RPMI7951 (cell line): Measurements from ENCODE around the gene DAPK3. TPM values are rescaled to one million over a fixed set of nuclear protein-coding genes. Genes with fewer than 3 reads are reported as not detected.
"Not testable (repeated sequence)": the region's sequence is repeated elsewhere in the genome, so short reads cannot be mapped to it uniquely, and the experiment has no call there.

Experiments
- DNase-seq: peaks from one replicate; pipeline ENCODE4 v3.0.0-alpha.2; 2012; ENCODE audit warnings: low read depth
- total RNA-seq: library from RNA; depleted of rRNA; stranded (reverse); fragments of >200 nt; shearing (Covaris generic); gene quantifications from 2 replicates; pipeline ENCODE4 v1.2.3, GENCODE V29; 2014; rRNA removed

Gene DAPK3
- 54.1 and 74.7 TPM in 2 replicates for total RNA-seq

DNA sequence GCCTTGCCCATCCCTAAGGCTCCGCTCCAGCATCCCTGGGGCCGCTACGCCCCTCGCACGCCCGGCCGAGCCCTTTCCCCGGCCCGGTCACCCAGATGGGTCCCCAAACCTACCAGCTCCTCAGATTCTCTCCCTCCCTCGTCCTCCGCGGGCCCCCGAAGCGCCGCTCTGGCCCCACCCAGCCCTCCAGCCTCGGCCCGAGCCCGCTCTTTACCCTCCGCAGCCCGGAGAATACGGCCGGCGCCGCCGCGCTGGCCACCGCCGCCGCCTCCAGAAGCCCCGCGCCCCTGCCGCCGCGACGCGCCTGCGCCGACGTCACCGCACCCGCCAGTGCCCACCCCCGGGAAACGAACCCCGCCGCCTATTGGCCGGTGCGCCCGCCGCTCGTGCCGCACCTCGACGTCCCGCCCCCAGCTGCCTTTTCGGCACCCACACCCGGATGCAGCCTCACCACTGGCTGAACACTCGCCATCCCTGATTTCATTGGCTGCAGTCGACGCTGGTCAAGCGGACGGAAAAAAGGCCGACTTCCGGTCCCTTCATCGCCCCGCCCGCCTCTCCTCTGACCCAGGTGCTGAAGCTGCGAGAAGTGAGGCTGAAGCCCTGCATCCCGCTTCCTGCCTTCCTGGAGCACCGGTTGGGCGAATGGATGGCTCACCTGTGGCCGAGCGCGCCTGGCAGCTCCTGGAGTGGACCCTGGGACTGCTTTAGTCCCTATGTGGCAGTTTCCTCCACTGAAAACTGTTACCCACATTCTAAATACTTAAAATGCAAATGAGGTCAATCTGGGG, at the start of gene DAPK3:
Gene DAPK3 (minus strand): TSS at position 292 of the 791 bp plus-strand sequence. CDS start 1,364 bp downstream, outside the sequence.
- peak; percentile 97 for DNase-seq

DNA sequence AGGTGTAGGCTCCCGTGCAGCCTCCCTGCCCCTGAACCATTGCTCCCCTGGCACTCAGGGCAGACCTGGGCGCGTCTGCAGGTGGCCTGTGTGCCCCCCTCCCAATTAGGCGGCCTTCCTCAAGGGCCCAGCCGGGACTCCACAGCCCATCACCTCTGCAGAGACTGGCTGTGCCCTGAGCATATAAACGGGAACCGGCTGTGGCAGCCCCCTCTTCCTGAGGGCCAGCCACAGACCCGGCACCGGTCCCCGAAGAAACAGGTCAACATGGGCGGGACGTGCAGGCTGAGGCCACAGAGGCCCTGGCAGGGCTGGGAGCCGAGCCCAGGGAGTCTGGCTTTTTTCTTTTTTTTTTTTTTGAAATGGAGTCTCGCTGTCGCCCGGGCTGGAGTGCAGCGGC, 48.7 kb upstream of the DAPK3 start:
- no peak for DNase-seq

DNA sequence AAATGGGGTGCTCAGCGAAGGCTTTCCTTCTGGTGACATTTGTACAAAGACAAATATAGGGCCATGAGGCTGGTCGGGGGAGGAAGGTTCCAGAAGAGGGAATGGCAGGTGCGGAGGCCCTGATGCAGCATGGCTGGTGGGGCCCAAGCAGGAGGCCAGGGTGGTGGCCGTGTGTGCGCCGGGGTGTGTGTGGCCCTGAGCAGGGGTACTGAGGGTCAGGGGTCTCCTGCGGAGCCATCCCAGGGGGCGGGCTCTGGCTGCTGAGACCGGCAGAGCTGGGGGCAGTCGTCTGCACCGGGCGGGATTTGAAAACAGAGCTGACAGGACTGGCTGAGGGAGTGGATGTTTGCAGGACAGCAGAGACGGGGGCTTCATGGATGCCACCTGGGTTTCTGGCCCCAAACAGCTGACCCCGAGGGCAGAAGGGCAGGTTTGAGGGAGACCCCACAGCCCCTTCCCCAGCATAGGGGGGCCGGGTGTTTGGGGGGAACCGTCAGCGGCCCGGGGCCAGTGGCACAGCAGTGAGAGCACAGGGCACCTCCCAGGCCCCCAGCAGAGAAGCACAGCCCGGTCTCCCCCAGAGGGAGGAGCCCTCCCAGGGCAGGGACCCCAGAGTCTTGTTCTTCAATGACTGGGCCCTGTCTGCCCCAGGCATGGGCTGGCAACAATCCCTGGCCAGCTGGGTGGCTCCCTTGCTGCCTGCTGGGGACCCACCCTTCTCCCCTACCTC, 48.0 kb upstream of the DAPK3 start:
- DNase-seq: no peak

DNA sequence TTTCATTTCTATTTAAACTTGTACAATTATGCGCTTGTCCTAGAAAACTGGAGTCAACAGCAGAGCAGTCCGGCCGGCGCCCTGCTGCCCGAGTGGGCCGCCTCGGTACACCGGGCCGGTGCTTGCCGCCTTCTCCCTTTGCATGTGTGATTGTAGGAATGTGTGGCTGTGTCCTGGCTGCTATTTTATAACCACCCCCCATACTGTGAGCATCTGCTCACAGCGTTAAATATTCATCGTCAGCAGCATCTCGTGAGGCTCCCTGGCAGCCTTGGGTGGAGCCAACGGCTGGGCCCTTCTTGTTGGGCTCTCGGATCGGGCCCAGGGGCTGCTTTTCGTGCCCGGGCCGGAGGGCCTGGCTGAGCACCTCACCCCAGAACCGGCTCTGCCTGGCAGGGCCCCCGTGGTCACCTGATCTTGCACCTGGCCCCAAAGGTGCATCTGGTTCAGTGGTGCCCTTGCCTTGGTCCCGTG, 47.3 kb upstream of the DAPK3 start:
- DNase-seq: no peak

DNA sequence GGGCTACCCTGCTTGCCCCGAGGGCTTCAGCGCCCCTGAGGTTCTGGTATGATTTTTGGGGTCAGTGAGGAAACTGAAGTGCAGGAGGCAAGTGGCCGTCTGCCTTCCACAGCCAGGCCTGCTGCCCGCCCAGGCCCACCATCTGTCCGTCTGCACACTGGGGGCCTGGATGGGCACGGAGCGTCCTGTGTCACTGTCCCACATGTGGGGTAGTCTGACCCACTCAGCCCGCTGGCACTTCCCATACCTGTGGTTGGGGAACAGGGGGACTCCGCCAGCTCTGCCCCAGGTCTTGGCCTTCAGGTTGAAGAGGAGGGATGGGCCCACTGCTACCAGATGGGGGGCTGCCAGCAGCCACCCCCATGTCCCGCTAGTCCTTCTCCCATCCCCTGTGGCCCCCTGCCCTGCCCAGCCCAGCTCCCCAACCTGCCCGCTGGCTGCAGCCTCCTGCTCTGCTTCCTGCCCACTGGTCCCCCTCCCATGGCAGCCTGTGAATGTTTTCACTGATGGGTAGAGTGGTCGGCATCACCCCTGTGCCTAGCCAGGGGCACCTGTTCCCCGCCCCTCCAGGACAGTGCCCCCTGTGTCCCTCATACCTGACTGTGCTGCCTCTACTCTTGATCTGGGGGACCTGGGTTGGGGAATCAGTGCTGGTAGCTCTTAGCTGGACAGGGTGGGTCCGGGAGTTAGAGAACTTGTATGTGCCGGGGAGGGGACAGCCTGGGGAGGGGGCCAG, 46.2 kb upstream of the DAPK3 start:
- DNase-seq: no peak

DNA sequence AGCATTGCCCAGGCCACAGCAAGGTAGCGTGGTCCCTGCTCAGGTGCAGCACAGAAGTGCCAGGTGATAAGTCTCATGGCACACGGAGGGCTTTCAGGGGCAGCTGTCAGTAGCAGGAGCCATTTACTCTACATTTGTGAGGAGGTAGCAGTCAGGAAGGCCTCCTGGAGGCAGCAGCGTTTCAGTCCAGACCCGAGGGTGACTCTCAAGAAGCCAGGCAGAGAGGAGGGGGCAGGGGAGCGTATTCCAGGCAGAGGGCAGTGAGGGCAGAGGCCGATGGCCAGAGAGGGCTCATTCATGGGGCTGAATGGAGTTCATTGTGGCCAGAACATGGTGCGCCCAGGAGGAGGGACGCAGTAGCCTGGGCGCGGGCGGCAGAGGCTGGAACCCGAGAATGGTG, 45.6 kb upstream of the DAPK3 start:
- no peak for DNase-seq

DNA sequence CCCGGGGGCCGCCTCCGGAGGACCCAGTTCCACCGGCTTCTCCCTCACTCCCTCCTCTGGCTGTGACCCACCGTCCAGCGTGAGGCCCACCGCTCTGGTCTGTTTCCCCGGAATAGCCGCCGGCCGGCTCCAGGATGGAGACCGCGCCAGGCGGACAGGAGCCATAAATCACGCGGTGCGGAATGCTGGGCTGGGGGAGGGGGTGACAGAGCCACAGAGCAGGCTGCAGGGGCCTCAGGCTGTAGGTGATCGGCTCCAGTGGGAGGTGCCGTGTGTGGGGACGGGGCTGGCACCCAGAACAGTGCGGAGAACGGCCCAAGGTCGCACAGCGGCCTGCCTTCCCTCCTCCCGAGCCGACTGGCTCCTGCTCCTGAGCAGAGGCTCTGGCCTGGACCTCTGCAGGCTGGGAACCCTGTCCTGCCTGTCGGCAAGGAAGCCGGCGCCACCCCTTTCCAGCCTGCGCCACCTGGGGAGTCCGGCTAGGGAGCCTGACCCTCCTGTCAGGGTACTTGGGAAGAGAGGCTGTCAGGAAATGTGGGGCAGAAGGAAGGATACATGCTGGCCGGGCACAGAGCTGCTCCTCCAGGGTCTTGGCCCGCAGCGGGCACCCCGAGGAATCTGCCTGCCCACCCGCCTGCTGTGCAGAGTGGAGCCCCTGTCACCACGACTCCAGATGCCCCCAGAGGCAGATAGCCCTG, 45.0 kb upstream of the DAPK3 start:
- DNase-seq: no peak

DNA sequence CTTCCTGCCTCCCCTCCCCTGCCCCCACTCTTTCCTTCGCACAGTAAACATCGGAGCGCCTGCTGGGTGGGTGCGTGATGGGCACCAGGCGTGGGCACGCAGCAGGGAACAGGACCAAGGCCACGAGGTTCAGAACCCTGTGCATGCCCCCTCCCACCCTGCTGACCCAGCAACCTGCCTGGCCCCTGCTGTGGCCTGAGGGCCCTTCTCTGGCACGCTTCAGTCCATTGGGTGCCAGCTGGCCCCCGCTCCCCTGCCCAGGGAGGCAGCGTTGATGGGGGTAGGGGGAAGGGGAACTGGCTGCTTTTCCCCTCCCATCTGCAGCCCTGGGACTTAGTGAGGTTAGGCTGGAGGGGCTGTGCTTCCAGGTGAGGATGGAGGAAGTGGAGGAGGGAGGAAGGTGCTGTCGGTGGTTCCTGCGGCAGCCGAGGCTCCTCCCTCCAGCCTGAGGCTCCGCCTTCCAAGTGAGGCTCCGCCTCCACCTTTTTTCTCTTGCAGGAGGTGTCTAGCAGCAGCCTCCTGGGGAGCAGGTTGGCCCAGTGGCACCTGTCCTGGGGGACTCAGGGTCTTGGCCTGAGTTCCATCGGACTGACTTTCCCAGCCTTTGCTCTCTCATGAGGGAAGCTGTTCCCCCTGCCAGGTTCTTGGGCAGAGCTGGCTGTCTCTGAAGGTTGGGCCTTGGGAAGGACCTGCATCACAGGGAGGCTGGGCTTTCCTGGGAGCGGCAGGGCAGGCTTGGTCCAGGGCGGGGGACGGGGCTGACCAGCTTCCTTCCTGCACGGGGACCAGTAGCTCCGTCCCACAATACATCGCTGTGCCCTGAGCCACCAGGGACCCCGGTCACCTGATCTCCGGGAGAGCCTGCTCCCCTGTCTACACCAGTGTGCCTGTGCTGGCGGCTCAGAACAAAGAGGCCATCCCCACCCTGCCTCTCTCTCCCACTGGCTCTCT, 43.9 kb upstream of the DAPK3 start:
- no peak for DNase-seq

DNA sequence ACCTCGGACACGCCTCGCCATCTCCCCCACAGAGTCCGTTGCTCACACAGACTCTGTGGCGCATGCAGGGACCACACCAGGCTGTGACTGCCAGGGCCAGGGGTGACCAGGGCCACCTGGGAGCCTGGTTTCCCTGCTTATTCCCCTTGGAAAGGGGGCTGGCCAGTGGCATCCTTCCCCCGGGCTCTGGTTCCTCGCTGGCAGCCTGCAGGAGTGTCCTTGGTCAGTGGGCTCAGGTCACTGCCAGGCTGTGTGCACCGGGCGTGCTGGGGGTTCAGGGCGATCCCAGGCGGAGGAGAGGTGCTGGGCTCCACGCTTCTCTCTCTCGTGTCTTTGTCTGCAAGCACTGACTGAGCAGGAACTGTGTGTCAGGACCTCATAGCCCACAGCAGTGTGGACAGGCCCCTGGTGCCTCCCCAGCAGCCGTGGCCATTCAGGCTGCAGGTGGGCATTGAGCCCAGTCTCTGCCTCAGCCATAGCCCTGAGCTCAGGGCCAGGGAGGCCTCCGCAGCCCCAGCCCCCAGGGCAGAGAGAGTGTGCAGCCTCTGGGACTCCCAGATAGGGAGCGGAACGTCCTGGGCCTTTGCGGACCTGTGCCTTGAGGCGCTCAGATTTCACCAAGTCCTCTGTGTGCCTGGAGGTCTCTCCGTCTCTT, 43.1 kb upstream of the DAPK3 start:
- no peak for DNase-seq

DNA sequence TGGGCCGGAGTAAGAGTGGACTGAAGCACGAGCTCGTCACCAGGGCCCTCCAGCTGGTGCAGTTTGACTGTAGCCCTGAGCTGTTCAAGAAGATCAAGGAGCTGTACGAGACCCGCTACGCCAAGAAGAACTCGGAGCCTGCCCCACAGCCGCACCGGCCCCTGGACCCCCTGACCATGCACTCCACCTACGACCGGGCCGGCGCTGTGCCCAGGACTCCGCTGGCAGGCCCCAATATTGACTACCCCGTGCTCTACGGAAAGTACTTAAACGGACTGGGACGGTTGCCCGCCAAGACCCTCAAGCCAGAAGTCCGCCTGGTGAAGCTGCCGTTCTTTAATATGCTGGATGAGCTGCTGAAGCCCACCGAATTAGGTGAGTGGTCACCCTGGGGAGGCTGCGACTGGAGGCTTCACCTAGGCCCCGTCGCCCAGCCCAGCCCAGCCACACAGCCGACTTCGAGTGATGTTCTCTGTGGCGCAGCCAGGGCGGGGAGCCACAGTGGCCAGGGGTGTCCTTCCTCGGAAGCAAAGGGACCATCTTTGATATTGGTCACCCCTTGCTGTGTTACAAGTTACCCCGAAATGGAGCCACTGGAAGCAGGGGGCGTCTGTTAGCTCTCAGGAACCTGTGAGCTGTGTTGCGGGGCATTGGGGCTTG, 42.2 kb upstream of the DAPK3 start:
- DNase-seq: no peak

DNA sequence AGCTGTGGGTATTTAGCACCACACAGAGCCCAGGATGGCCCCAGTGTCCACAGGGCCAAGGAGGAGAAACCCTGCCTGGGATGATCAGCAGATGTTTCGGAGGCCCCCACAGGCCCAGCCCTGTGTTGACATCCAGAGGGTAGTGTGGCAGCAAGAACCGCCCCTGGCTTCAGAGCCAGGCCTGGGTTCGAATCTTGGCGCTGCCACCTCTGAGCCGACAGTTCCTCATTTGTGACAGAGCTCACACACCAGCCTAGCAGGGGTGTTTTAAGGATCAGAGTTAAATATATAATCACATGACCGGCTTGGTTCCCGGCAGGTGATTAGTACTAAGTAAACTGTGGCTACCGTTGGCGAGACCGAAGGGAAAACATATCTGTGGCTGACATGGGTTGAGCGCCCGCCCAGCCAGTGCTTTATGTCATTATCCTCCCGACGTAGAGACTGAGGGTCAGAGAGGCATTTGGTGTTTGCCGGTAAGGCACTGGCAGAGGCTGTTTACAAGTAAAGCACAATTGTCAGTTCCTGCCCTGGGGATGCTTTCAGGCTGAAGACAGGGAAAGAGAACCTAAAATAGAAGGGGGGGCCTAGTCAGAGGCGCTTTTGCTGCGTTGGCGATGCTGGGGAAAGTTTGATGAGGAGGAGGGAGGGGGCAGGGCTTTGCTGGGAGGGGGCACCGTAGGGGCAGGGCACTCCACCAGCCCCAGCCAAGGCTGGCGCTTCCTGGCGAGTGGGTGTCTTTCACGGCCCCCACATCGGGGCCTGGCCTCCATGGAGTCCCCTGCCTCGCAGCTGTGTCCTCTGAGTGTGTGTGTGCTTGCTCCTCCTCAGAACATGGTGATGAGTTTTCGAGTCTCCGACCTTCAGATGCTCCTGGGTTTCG, 41.4 kb upstream of the DAPK3 start:
- no peak for DNase-seq

DNA sequence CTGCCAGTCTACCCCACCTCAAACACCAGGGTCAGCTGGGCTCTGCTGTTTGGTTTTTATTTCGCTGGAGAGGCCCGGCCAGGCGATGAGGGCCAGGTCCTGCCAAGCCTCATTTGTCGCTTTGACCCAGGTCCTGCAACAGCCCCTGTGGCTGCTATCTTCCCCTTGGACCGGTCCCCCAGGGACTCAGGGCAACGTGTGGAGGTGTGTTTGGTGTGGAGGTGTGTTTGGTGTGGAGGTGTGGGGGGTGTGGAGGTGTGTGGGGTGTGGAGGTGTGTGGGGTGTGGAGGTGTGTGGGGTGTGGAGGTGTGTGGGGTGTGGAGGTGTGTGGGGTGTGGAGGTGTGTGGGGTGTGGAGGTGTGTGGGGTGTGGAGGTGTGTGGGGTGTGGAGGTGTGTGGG, 40.5 kb upstream of the DAPK3 start:
- not testable (repeated sequence) for DNase-seq

DNA sequence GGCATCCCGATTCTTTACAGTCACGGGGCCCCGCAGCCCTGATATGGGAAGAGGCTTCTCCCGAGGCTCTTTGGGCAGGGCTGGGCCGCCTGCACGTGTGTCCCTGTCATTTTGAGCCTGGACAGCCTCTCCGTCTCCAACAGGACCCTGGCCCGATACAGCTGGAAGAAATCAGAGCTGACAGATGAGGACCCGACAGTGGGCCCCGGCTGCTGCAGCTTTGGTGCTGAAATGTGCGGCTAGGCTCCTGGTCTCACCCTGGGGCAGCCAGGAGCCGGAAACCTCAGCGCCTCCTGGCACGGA, 39.9 kb upstream of the DAPK3 start:
- DNase-seq: no peak

DNA sequence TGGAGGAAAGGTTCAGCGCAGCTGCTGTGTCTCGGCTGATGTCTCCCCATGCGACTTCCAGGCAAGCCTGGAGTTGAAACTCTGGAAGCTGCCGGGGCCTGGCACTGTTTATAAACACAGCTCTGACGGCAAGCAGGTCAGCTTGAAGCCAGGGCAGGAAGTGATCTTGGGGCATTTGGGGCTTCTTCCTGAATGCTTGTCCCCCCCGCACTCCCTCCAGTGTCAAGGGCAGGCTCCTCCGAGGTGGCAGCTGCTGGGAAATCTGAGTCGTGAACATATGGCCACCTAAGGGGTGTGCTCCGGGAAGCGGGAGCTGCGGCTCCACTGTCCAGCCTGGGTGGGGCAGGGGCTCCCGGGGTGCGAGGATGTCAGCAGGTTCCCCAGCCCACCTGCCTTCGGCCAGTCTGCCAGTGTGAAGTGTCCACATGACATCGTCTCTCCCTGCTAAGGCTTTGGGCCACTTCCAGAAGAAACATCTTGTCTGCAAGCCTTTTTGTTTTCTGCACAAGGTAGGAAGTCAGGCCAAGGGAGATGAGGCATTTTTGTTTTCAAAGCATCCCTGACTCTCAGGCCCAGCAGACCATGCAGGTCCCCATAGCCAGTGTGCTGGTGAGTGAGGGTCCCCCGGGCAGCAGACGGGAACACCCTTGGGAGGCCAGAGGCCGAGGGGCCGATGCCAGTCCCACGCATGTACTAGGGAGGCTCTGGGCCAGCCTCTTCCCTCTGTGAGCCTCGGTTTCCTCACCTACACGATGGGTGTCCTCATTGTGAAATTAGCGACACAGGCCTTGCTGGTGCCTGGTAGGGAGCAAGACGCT, 39.3 kb upstream of the DAPK3 start:
- no peak for DNase-seq

DNA sequence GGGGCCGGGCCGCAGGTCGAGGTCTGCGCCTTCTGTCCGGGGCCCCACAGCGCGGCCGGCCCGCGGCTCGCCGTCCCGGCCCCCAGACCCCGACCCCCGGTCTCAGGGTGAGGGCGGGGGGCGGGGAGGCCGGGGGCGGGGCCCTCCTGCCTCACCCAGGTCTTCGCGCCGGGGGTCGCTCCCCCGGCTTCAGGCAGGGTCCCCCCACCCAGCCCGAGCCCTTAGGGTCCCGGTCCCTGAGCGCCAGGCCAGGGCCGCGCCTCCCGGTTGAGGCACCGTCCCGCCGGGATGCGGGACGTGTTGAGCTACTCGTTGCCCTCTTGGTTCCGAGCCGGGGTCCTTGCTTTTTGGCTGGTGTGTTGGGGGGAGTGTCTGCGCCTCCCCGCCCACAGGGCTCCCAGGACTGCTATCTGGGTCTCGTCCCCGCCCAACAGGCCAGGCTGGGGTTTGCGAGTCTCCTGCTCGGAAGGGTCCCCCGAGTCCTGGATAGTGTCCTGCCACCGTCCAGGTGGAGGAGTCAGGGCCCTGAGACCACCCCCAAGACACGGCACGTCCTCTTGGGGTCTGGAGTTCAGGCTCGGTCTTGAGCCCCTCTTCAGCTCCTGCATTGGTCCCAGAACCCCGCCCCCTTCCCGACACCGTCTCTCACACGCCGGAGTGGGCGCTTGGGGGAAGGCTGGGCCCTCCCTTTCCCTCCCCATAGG, 37.1 kb upstream of the DAPK3 start:
- DNase-seq: peak; percentile 32

DNA sequence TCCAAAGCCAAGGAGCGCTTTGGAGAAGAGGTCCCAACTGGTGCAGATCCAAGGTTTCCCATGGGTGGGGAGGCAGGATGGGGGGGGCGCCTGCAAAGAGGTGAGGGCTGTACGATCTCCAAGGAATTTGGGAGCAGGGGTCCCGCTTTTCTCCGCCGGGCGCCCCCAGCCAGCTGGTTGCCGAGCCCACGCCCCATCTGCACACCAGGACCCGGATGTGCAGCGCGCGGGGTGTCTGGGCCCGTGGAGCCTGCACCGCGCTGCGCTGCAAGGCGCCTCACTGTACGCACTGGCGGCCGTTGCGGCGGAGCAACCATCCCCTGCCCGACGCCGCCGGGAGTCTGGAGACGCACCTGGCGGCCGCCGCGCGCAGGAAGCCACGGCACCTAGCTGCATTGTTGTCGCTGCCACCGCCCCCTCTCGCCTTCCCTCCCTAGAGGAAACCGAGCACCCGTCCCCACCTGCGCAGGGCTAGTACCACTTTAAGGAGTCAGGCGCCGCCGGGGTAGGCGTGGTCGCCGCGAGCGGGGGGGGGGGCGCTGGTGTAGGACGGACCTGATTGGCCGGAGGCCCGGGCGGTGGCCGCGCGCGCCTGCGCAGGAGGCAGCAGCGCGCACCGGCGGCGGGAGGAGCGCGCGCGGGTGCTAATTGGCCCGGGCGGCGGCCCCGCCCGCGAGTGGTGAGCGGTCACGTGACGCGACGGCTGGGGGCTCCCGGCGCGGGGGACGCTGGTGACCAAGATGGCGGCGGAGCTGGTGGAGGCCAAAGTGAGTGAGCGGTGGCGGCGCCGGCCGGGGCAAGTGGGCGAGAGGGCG, 36.3 kb upstream of the DAPK3 start, which contains the start of gene PIAS4:
Gene PIAS4 (plus strand): TSS at position 716 of the 815 bp plus-strand sequence. CDS start 25 bp downstream, at position 741.
- peak; percentile 91 for DNase-seq
